Dermis blood vessel endothelial cell (primary cell): Measurements from ENCODE around the gene ERO1B. TPM values are rescaled to one million over a fixed set of nuclear protein-coding genes. Genes with fewer than 3 reads are reported as not detected.

Experiments
- DNase-seq: peaks from one replicate; pipeline ENCODE4 v3.0.0; 2010
- total RNA-seq: library from RNA; depleted of rRNA; stranded (reverse); fragments of >200 nt; gene quantifications from 2 replicates; pipeline ENCODE4 v1.2.3, GENCODE V29; 2014

The ERO1B gene
- total RNA-seq, 1 donor from 2014 or later = 4.4 TPM

- DNase-seq = no peak
Measured at GRCh38 chr1:236176337-236177336, 105.1 kb downstream of the ERO1B start.

- DNase-seq = no peak
Measured at GRCh38 chr1:236175642-236176336, 106.0 kb downstream of the ERO1B start.

GRCh38 chr1:236173174-236173767 is 108.5 kb downstream of the ERO1B start:
- DNase-seq = no peak

- DNase-seq = no peak
Measured at GRCh38 chr1:236172041-236172579, 109.6 kb downstream of the ERO1B start.

GRCh38 chr1:236168716-236169429 is 112.9 kb downstream of the ERO1B start:
- DNase-seq = peak; percentile 93

- no peak for DNase-seq
Measured at GRCh38 chr1:236167578-236167977, 114.2 kb downstream of the ERO1B start.

- no peak for DNase-seq
Measured at GRCh38 chr1:236167154-236167553, 114.6 kb downstream of the ERO1B start.

- no peak for DNase-seq
Measured at GRCh38 chr1:236166041-236166440, 115.7 kb downstream of the ERO1B start.

Other genes starting within 250 kb of the ERO1B start
- 196 and 425 TPM in 2 replicates for gene NID1, start 216.9 kb downstream of the ERO1B start, total RNA-seq
- 6.1 and 10.2 TPM in 2 replicates for gene GPR137B, start 139.4 kb downstream of the ERO1B start, total RNA-seq
- gene EDARADD, start 112.3 kb upstream of the ERO1B start, total RNA-seq = not detected in 2 replicates
- 132 and 140 TPM in 2 replicates for gene LGALS8, start 242.0 kb upstream of the ERO1B start, total RNA-seq